Parathyroid adenoma (tissue), 2 donors: ENCODE measurements around the gene RNF138.
"Not testable (repeated sequence)": the region's sequence is repeated elsewhere in the genome, so short reads cannot be mapped to it uniquely, and the experiment has no call there.

Experiments
- H2AFZ ChIP-seq: fragments of 300-600 bp; sonication (generic); one replicate; pipeline ENCODE4 v1.7.0; 2017; ENCODE audit warnings: antibody characterized with exemption, mild to moderate bottlenecking
- H3K27ac ChIP-seq: fragments of 300-600 bp; sonication (generic); one replicate; pipeline ENCODE4 v1.7.0; 2017
- H3K27me3 ChIP-seq: fragments of 300-600 bp; sonication (generic); one replicate; pipeline ENCODE4 v1.7.0; 2017; ENCODE audit warnings: low read length; ENCODE audit not compliant: control insufficient read depth, insufficient read depth
- H3K36me3 ChIP-seq: fragments of 300-600 bp; sonication (generic); one replicate; pipeline ENCODE4 v1.7.0; 2017; ENCODE audit warnings: low read length; ENCODE audit not compliant: control insufficient read depth, insufficient read depth
- H3K4me1 ChIP-seq: fragments of 300-600 bp; sonication (generic); one replicate; pipeline ENCODE4 v1.7.0; 2017; ENCODE audit warnings: control low read depth
- H3K4me2 ChIP-seq: fragments of 300-600 bp; sonication (generic); one replicate; pipeline ENCODE4 v1.7.0; 2017; ENCODE audit warnings: low read length
- H3K4me3 ChIP-seq: fragments of 300-600 bp; sonication (generic); one replicate; pipeline ENCODE4 v1.7.0; 2017; ENCODE audit warnings: low read depth, low read length
- H3K79me2 ChIP-seq: fragments of 300-600 bp; sonication (generic); one replicate; pipeline ENCODE4 v1.7.0; 2017; ENCODE audit warnings: control low read depth
- H3K9ac ChIP-seq: fragments of 300-600 bp; sonication (generic); one replicate; pipeline ENCODE4 v1.7.0; 2017; ENCODE audit warnings: mild to moderate bottlenecking
- H3K9me3 ChIP-seq: fragments of 300-600 bp; sonication (generic); one replicate; pipeline ENCODE4 v1.7.0; 2017; ENCODE audit warnings: low read length; ENCODE audit not compliant: control insufficient read depth
- CTCF ChIP-seq: fragments of 300-600 bp; sonication (generic); IDR thresholded peaks from one replicate; pipeline ENCODE4 v1.7.0; 2017; ENCODE audit warnings: antibody characterized with exemption, mild to moderate bottlenecking
- donor health status: primary hyperparathyroidism.

The RNF138 gene

GRCh38 chr18:32174719-32175118 lies 83.0 kb downstream of the RNF138 start:
- H3K9me3 ChIP-seq: no peaks in the 10 kb centered on the region
- H3K27me3 ChIP-seq: no peaks in the 10 kb centered on the region
- H2AFZ ChIP-seq: no peak overlapping the region
- no peak overlapping the region for H3K4me2 ChIP-seq
- no peaks in the 10 kb centered on the region for H3K36me3 ChIP-seq
- no peak overlapping the region for H3K4me3 ChIP-seq
- no peaks in the 10 kb centered on the region for H3K79me2 ChIP-seq
- no peaks in the 10 kb centered on the region for H3K4me1 ChIP-seq
- TF ChIP-seq CTCF: no peak
- no peak overlapping the region for H3K27ac ChIP-seq
- no peak overlapping the region for H3K9ac ChIP-seq

GRCh38 chr18:32175265-32175664 lies 83.6 kb downstream of the RNF138 start:
- H3K4me2 ChIP-seq: no peak overlapping the region
- no peak for TF ChIP-seq CTCF
- H3K9ac ChIP-seq: no peak overlapping the region

GRCh38 chr18:32176745-32177144 lies 85.1 kb downstream of the RNF138 start:
- not testable (repeated sequence) for H3K4me1 ChIP-seq, H3K9me3 ChIP-seq, H2AFZ ChIP-seq, H3K27ac ChIP-seq, H3K9ac ChIP-seq, H3K4me3 ChIP-seq, H3K36me3 ChIP-seq, H3K27me3 ChIP-seq, H3K4me2 ChIP-seq, H3K79me2 ChIP-seq

More at GRCh38 chr18:32175265-32175664, 83.6 kb downstream of the RNF138 start:
- H3K9me3 ChIP-seq: no peaks in the 10 kb centered on the region
- no peaks in the 10 kb centered on the region for H3K27me3 ChIP-seq
- H3K4me1 ChIP-seq: no peaks in the 10 kb centered on the region
- H3K27ac ChIP-seq: no peak overlapping the region
- no peak overlapping the region for H3K4me3 ChIP-seq
- H2AFZ ChIP-seq: no peak overlapping the region
- no peaks in the 10 kb centered on the region for H3K79me2 ChIP-seq
- H3K36me3 ChIP-seq: no peaks in the 10 kb centered on the region

GRCh38 chr18:32177530-32177929 lies 85.9 kb downstream of the RNF138 start:
- Histone ChIP-seq H3K27me3 (no peaks in the 10 kb centered on the region), H2AFZ (no peak overlapping the region), H3K9ac (no peak overlapping the region), H3K36me3 (no peaks in the 10 kb centered on the region), H3K4me1 (no peaks in the 10 kb centered on the region), H3K79me2 (no peaks in the 10 kb centered on the region), H3K27ac (no peak overlapping the region), H3K4me2 (no peak overlapping the region), H3K9me3 (no peaks in the 10 kb centered on the region), H3K4me3 (no peak overlapping the region)
- no peak for TF ChIP-seq CTCF
